Esophagus squamous epithelium (tissue), 4 donors: Measurements from ENCODE around the gene PNKD.

ENCODE experiments used
- CTCF ChIP-seq, 6 experiments: fragments of 450-650 bp in 4 of 6; fragments of 200-600 bp in 2 of 6; sonication (generic) in 2 of 6; IDR thresholded peaks; one replicate each; pipeline ENCODE4 v1.5.1; 2016 to 2019; ENCODE audit warnings: antibody characterized with exemption in 6 of 6, mild to moderate bottlenecking in 4 of 6, moderate library complexity in 4 of 6
- POLR2A ChIP-seq, 4 donors: fragments of 450-650 bp; IDR thresholded peaks; one replicate each; pipeline ENCODE4 v1.6.1; 2017; ENCODE audit warnings: antibody characterized with exemption in 4 of 4, mild to moderate bottlenecking in 4 of 4, moderate library complexity in 3 of 4

- TF ChIP-seq CTCF (IDR thresholded peaks at IDR 0.05) (no peak), POLR2A (IDR thresholded peaks at IDR 0.05) (no peak)
Observed at GRCh38 chr2:218391202-218391601, 120.9 kb downstream of the PNKD start.
